Measurements from ENCODE around the gene VWA5B1. TPM values are rescaled to one million over a fixed set of nuclear protein-coding genes. Genes with fewer than 3 reads are reported as not detected.

The VWA5B1 gene
- total and polyA plus RNA-seq, 2 of the 4 experiments (the other 2 are of a cell fraction) = not detected

DNA sequence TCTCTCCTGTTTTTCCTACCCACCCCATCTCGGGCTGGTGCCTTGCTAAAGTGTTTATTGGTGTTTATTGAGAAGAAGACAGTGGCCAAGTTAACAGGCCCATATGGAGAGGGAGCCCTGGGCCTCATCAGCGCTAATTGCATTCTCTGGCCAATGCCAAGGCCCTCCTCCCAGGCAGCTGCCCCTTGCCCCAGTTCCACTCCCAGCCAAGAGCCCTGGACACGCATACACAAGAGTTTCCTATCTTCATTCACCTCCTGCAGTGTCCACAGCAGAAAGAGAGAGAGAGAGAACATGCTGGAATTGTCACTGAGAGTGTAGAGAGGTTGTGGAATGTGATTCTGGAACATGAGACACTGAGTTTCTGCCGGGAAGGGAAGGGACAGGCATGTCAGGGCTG is 25.4 kb upstream of the VWA5B1 start:
- Histone ChIP-seq H2BK120ac (ENCODE audit: low read depth, low read length) (no peak overlapping the region), H3K4me1 (ENCODE audit: control insufficient read depth, insufficient read depth, low read length) (peaks cover 2% of the 10 kb centered on the region; the same call in 1 of the 2 replicates), H3K4me3 (ENCODE audit: insufficient read depth, low read depth, low read length) (no peak overlapping the region), H2AK9ac (replicated peaks; ENCODE audit: low read depth, low read length, poor library complexity) (no peak overlapping the region), H4K5ac (ENCODE audit: low read depth, low read length) (no peak overlapping the region), H4K20me1 (ENCODE audit: insufficient read depth, low read length) (no peaks in the 10 kb centered on the region), H4K91ac (ENCODE audit: insufficient read depth, low read depth, low read length) (no peak overlapping the region), H3K14ac (replicated peaks; ENCODE audit: low read depth, low read length) (no peak overlapping the region), H3K36me3 (ENCODE audit: control insufficient read depth, insufficient read depth, low read length) (no peaks in the 10 kb centered on the region), H2AFZ (replicated peaks; ENCODE audit: low read length, poor library complexity) (no peak overlapping the region), H2BK5ac (ENCODE audit: low read depth, low read length, poor library complexity, severe bottlenecking) (no peak overlapping the region), H3K18ac (ENCODE audit: low read depth, low read length) (no peak overlapping the region), H4K8ac (ENCODE audit: low read depth in 2 of 2, low read length in 2 of 2) (no peak overlapping the region), H3K9ac (ENCODE audit: low read depth, low read length) (no peak overlapping the region), H3K56ac (ENCODE audit: extremely low read depth, insufficient read depth, low read length) (no peak overlapping the region), H2AK5ac (ENCODE audit: low read depth, low read length) (no peak overlapping the region), H3K4me2 (ENCODE audit: low read depth, low read length) (no peak overlapping the region), H3K79me1 (ENCODE audit: low read depth in 1 of 2, low read length in 2 of 2) (no peaks in the 10 kb centered on the region), H3K23ac (ENCODE audit: low read depth, low read length) (no peak overlapping the region), H3K9me3 (ENCODE audit: control insufficient read depth, insufficient read depth, low read length) (no peaks in the 10 kb centered on the region), H3K4ac (ENCODE audit: low read depth, low read length) (no peak overlapping the region), H3K27me3 (ENCODE audit: control insufficient read depth, insufficient read depth, low read length) (peaks cover 8% of the 10 kb centered on the region), H2BK20ac (ENCODE audit: low read depth, low read length) (no peak overlapping the region), H2BK15ac (ENCODE audit: low read depth, low read length) (no peak overlapping the region), H3K9me1 (ENCODE audit: insufficient read depth, low read length) (no peaks in the 10 kb centered on the region), H3K27ac (ENCODE audit: insufficient read depth, low read length) (no peak overlapping the region)
- dilution Hi-C loops (cut with HindIII; ENCODE audit: low sequenced_read_pairs, unreplicated experiment) = no loop called here
- WGBS, 2 experiments (ENCODE audit: extremely low coverage in 2 of 2, insufficient read length in 1 of 2) = no CpG with 5 or more reads among the region's 4 CpGs
- TF ChIP-seq, protein P1, sequence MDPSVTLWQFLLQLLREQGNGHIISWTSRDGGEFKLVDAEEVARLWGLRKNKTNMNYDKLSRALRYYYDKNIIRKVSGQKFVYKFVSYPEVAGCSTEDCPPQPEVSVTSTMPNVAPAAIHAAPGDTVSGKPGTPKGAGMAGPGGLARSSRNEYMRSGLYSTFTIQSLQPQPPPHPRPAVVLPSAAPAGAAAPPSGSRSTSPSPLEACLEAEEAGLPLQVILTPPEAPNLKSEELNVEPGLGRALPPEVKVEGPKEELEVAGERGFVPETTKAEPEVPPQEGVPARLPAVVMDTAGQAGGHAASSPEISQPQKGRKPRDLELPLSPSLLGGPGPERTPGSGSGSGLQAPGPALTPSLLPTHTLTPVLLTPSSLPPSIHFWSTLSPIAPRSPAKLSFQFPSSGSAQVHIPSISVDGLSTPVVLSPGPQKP (IDR thresholded peaks at IDR 0.05; ENCODE audit: borderline replicate concordance, low read depth, low read length) = no peak
- no peak for TF ChIP-seq CEBPB (IDR thresholded peaks at IDR 0.05; ENCODE audit: low read depth, low read length)
- TF ChIP-seq, protein P2, sequence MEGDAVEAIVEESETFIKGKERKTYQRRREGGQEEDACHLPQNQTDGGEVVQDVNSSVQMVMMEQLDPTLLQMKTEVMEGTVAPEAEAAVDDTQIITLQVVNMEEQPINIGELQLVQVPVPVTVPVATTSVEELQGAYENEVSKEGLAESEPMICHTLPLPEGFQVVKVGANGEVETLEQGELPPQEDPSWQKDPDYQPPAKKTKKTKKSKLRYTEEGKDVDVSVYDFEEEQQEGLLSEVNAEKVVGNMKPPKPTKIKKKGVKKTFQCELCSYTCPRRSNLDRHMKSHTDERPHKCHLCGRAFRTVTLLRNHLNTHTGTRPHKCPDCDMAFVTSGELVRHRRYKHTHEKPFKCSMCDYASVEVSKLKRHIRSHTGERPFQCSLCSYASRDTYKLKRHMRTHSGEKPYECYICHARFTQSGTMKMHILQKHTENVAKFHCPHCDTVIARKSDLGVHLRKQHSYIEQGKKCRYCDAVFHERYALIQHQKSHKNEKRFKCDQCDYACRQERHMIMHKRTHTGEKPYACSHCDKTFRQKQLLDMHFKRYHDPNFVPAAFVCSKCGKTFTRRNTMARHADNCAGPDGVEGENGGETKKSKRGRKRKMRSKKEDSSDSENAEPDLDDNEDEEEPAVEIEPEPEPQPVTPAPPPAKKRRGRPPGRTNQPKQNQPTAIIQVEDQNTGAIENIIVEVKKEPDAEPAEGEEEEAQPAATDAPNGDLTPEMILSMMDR (conservative IDR thresholded peaks at IDR 0.05; ENCODE audit: low read depth, low read length) = no peak
- no peak for TF ChIP-seq RAD21 (IDR thresholded peaks at IDR 0.05; ENCODE audit: low read length)
- TF ChIP-seq, protein P3, sequence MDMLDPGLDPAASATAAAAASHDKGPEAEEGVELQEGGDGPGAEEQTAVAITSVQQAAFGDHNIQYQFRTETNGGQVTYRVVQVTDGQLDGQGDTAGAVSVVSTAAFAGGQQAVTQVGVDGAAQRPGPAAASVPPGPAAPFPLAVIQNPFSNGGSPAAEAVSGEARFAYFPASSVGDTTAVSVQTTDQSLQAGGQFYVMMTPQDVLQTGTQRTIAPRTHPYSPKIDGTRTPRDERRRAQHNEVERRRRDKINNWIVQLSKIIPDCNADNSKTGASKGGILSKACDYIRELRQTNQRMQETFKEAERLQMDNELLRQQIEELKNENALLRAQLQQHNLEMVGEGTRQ (IDR thresholded peaks at IDR 0.05; ENCODE audit: low read depth, low read length) = no peak
- CTCF ChIA-PET = no interaction called here
- DNase-seq (peak; percentile 10), ATAC-seq (ENCODE audit: low read depth) (no peak; the same call in 1 of the 2 replicates)
- intact Hi-C loops (cut with micrococcal nuclease) = no loop called here
- BruUV-seq (replicated peaks) = no TSS peak
- in situ Hi-C loops (cut with MboI; ENCODE audit: low sequenced_read_pairs) = no loop called here
- POLR2A ChIA-PET (ENCODE audit: unreplicated experiment) = no interaction called here

Measured in IMR-90 (cell line).